Retinal pigment epithelial cell (primary cell): ENCODE data around the gene KIF16B.

ENCODE experiments used
- DNase-seq: peaks from one replicate; pipeline ENCODE4 v3.0.0-alpha.2; 2010; ENCODE audit warnings: low read depth
- H3K4me3 ChIP-seq: 2 replicates; pipeline ENCODE4 v1.5.1; 2011; ENCODE audit warnings: mild to moderate bottlenecking, low read length, control low read depth, moderate library complexity
- TF ChIP-seq, protein P1 (sequence below): conservative IDR thresholded peaks from 2 replicates; pipeline ENCODE4 v1.5.1; 2011; ENCODE audit warnings: low read depth, low read length, control low read depth, inconsistent platforms

KIF16B gene

GRCh38 chr20:16295534-16295933 lies 277.7 kb downstream of the KIF16B start:
- DNase-seq, result no peak
- no peak overlapping the region for H3K4me3 ChIP-seq
- TF ChIP-seq, protein P1, sequence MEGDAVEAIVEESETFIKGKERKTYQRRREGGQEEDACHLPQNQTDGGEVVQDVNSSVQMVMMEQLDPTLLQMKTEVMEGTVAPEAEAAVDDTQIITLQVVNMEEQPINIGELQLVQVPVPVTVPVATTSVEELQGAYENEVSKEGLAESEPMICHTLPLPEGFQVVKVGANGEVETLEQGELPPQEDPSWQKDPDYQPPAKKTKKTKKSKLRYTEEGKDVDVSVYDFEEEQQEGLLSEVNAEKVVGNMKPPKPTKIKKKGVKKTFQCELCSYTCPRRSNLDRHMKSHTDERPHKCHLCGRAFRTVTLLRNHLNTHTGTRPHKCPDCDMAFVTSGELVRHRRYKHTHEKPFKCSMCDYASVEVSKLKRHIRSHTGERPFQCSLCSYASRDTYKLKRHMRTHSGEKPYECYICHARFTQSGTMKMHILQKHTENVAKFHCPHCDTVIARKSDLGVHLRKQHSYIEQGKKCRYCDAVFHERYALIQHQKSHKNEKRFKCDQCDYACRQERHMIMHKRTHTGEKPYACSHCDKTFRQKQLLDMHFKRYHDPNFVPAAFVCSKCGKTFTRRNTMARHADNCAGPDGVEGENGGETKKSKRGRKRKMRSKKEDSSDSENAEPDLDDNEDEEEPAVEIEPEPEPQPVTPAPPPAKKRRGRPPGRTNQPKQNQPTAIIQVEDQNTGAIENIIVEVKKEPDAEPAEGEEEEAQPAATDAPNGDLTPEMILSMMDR, result no peak

DNA sequence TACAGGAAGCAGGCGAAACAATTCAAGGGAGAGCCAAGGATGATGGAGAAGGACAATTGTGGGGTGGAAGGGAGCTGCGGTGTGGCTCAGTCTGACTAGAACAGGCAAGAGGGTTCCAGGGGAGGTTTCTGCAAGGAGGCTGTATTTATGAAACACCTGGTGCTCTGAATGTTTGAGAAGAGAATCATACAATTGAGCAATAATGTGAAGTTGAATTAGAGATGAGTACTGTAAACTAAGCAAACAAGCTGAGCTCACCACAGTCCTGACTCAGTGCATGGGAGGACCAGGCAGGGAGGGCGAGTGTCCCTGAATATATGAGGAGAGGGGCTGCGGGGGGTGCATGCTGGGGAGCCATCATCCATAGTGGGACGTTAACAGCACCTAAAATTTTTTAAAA lies 279.7 kb downstream of the KIF16B start:
- no peak overlapping the region for H3K4me3 ChIP-seq
- no peak for DNase-seq
- TF ChIP-seq, protein P1, result no peak

DNA sequence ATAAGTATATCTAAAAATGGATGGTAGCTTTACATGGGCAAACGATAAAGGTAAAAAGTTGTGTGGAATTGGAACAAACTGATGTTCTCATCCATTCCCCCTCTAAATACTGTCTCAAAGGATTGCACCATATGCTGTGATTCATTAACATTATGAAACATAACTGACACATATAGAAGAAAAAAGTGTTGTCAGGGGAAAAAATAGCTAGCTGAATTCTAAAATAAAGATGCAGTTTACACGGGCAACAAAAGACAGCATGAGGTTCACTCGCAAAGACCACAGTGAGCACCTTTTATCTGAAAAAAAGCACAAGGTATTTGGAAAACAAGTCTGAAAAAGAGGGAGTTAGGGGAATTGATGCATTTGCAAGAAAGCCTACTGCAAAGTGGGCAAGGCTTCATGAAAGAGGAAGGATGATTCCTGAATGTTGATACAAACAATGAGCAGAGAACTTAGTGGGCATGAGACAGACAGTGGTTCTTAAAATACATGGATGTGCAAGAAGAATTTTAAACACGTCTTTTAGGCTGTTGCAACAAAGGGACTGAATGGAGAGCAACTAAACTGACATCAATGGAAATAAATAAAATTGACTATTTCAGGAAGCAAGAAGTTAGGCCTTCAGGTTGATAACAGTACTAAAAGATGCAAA lies 280.9 kb downstream of the KIF16B start:
- H3K4me3 ChIP-seq, result no peak overlapping the region
- TF ChIP-seq, protein P1, result no peak
- DNase-seq, result no peak

- H3K4me3 ChIP-seq, result no peak overlapping the region
- no peak for DNase-seq
- TF ChIP-seq, protein P1, result no peak
Observed at GRCh38 chr20:16290358-16290757, 282.9 kb downstream of the KIF16B start.

GRCh38 chr20:16287776-16288175 lies 285.5 kb downstream of the KIF16B start:
- no peak overlapping the region for H3K4me3 ChIP-seq
- DNase-seq, result no peak
- TF ChIP-seq, protein P1, result no peak

GRCh38 chr20:16286601-16287000 lies 286.6 kb downstream of the KIF16B start:
- TF ChIP-seq, protein P1, result no peak
- no peak for DNase-seq
- H3K4me3 ChIP-seq, result no peak overlapping the region

GRCh38 chr20:16284385-16285100 lies 288.7 kb downstream of the KIF16B start:
- TF ChIP-seq, protein P1, result no peak
- no peak overlapping the region for H3K4me3 ChIP-seq
- peak; percentile 5 for DNase-seq
